K562 (cell line): ENCODE results near the gene ROBO1. TPM values are rescaled to one million over a fixed set of nuclear protein-coding genes. Genes with fewer than 3 reads are reported as not detected.

ENCODE experiments used
- ATAC-seq: fragments of 200-7000 bp; cut with Tn5 transposase; 3 replicates; pipeline ENCODE4 v1.9.1; 2020; ENCODE audit warnings: moderate library complexity
- BruUV-seq: library from RNA; stranded (reverse); fragments of 400-500 nt; replicated peaks from 2 replicates; lab custom pipeline; 2021; lab: Mats Ljungman, UMichigan
- CTCF ChIA-PET: fragments of 300-600 bp; formaldehyde crosslinking; extraction: SDS; loops from one replicate; lab custom pipeline; 2021; ENCODE audit warnings: low intra/inter-chr PET ratio; lab: Yijun Ruan, JAX
- POLR2A ChIA-PET: fragments of 300-600, 350-650 bp; sonication (Branson Sonifier 250); formaldehyde crosslinking; extraction: SDS; loops from one replicate; lab custom pipeline; 2021; ENCODE audit warnings: antibody characterized with exemption, inconsistent platforms; lab: Yijun Ruan, JAX
- DNase-seq, 4 experiments: peaks; one replicate each; pipeline versions ENCODE4 v3.0.0 to v3.0.0-alpha.2; 2011 to 2018; ENCODE audit warnings: low spot score in 3 of 4, mixed read lengths in 3 of 4; ENCODE audit errors: extremely low read depth in 1 of 4
- FAIRE-seq: peaks from 2 replicates; lab custom pipeline; 2011; peaks lifted over from hg19 to GRCh38; lab: Jason Lieb, UNC
- H2AFZ ChIP-seq: 2 replicates; pipeline ENCODE4 v1.6.0; 2011; ENCODE audit warnings: low read depth, low read length, control low read depth, inconsistent platforms
- H3K27ac ChIP-seq: fragments of 200-600 bp; 3 replicates; pipeline ENCODE4 v1.8.0; 2011; ENCODE audit warnings: low read depth, mild to moderate bottlenecking, control low read depth, inconsistent platforms, low read length, moderate library complexity, mixed read lengths; ENCODE audit errors: extremely low read depth
- H3K27me3 ChIP-seq, 2 experiments: fragments of 300-600 bp in 1 of 2; 2 replicates in 1 of 2; 3 replicates in 1 of 2; pipeline versions ENCODE4 v1.6.0 to v1.8.0; 2011; ENCODE audit warnings: inconsistent platforms in 2 of 2, low read length in 2 of 2, mild to moderate bottlenecking in 1 of 2, mixed read lengths in 1 of 2, moderate library complexity in 1 of 2; ENCODE audit not compliant: control insufficient read depth in 2 of 2, insufficient read depth in 2 of 2
- H3K36me3 ChIP-seq: fragments of 300-600 bp; 3 replicates; pipeline ENCODE4 v1.8.0; 2011; ENCODE audit warnings: mild to moderate bottlenecking, low read length, inconsistent platforms; ENCODE audit not compliant: control insufficient read depth, insufficient read depth
- H3K4me1 ChIP-seq, 2 experiments: fragments of 200-600 bp in 1 of 2; replicated peaks in 1 of 2; 2 replicates in 1 of 2; 3 replicates in 1 of 2; pipeline versions ENCODE4 v1.5.1 to v1.8.0; 2011; ENCODE audit warnings: inconsistent platforms in 2 of 2, low read length in 2 of 2, mild to moderate bottlenecking in 1 of 2, mixed read lengths in 1 of 2, moderate library complexity in 1 of 2; ENCODE audit not compliant: control insufficient read depth in 2 of 2, insufficient read depth in 2 of 2
- H3K4me2 ChIP-seq: 2 replicates; pipeline ENCODE4 v1.6.1; 2011; ENCODE audit warnings: low read length, control low read depth, inconsistent platforms, mixed read lengths; ENCODE audit not compliant: insufficient read depth
- H3K4me3 ChIP-seq: fragments of 200-600 bp; sonication (generic), shearing (Covaris generic); 2 replicates; pipeline ENCODE4 v1.5.1; 2016; ENCODE audit warnings: control low read depth, inconsistent platforms
- H3K79me2 ChIP-seq: fragments of 200-600 bp; 3 replicates; pipeline ENCODE4 v1.8.0; 2011; ENCODE audit warnings: low read length, inconsistent platforms; ENCODE audit not compliant: control insufficient read depth, insufficient read depth
- H3K9ac ChIP-seq, 2 experiments: 2 replicates each; pipeline versions ENCODE4 v1.6.0 to v1.6.1; 2011; ENCODE audit warnings: low read depth in 2 of 2, low read length in 2 of 2, control low read depth in 1 of 2, inconsistent platforms in 1 of 2, mild to moderate bottlenecking in 1 of 2, mixed read lengths in 1 of 2; ENCODE audit not compliant: insufficient read depth in 1 of 2
- H3K9me1 ChIP-seq: one replicate; pipeline ENCODE4 v1.6.0; 2011; ENCODE audit warnings: inconsistent platforms, mild to moderate bottlenecking, low read length, moderate library complexity; ENCODE audit not compliant: control insufficient read depth, insufficient read depth
- H3K9me3 ChIP-seq: replicated peaks from 2 replicates; pipeline ENCODE4 v1.5.1; 2011; ENCODE audit warnings: low read depth, low read length, inconsistent platforms; ENCODE audit not compliant: control insufficient read depth, insufficient read depth
- H4K20me1 ChIP-seq: replicated peaks from 2 replicates; pipeline ENCODE4 v1.6.1; 2011; ENCODE audit warnings: low read length, inconsistent platforms, mixed read lengths; ENCODE audit not compliant: control insufficient read depth, insufficient read depth
- CREB3L1 ChIP-seq: fragments of 450-650 bp; IDR thresholded peaks from 2 replicates; pipeline ENCODE4 v1.6.1; 2014; ENCODE audit warnings: low read depth, mild to moderate bottlenecking, moderate library complexity, borderline replicate concordance
- E2F5 ChIP-seq: sonication (generic); formaldehyde crosslinking; IDR thresholded peaks from 2 replicates; pipeline ENCODE4 v1.8.0; 2022; ENCODE audit warnings: mild to moderate bottlenecking, missing genetic modification reagents
- MCM7 ChIP-seq, 2 experiments: fragments of 450-650 bp; IDR thresholded peaks; 2 replicates each; pipeline ENCODE4 v1.6.1; 2016 to 2018
- NBN ChIP-seq: fragments of 450-650 bp; IDR thresholded peaks from 2 replicates; pipeline ENCODE4 v1.6.1; 2016; ENCODE audit warnings: low read depth, mild to moderate bottlenecking
- NR2F6 ChIP-seq: fragments of 450-650 bp; formaldehyde crosslinking; IDR thresholded peaks from 2 replicates; pipeline ENCODE4 v1.4.0; 2020; ENCODE audit warnings: mild to moderate bottlenecking
- SMAD4 ChIP-seq: fragments of 250-450 bp; sonication (Bioruptor Pico); conservative IDR thresholded peaks from 2 replicates; pipeline ENCODE4 v1.8.0; 2021; ENCODE audit warnings: inconsistent platforms, mild to moderate bottlenecking, moderate library complexity
- SRSF3 ChIP-seq: fragments of 200-400 bp; formaldehyde crosslinking; IDR thresholded peaks from 2 replicates; pipeline ENCODE4 v1.6.1; 2016; ENCODE audit warnings: mild to moderate bottlenecking, low read length, moderate library complexity; ENCODE audit not compliant: insufficient read depth
- SRSF7 ChIP-seq: fragments of 200-400 bp; formaldehyde crosslinking; optimal IDR thresholded peaks from 2 replicates; pipeline ENCODE3; 2017; ENCODE audit warnings: mild to moderate bottlenecking, low read depth, low read length
- TCF7 ChIP-seq: sonication (generic); IDR thresholded peaks from 2 replicates; pipeline ENCODE4 v1.6.1; 2016; ENCODE audit warnings: antibody characterized with exemption, borderline replicate concordance
- ZNF239 ChIP-seq: fragments of 250-450 bp; sonication (Bioruptor Pico); IDR thresholded peaks from 2 replicates; pipeline ENCODE4 v1.4.0; 2020; ENCODE audit warnings: mild to moderate bottlenecking
- ZNF586 ChIP-seq: fragments of 450-650 bp; formaldehyde crosslinking; conservative IDR thresholded peaks from 2 replicates; pipeline ENCODE4 v1.4.0; 2020; ENCODE audit warnings: mild to moderate bottlenecking, moderate library complexity
- ZNF589 ChIP-seq: fragments of 200-800 bp; sonication (Bioruptor generic); IDR thresholded peaks from 2 replicates; pipeline ENCODE4 v1.6.1; 2016; ENCODE audit warnings: low read depth, missing genetic modification characterization, missing compliant biosample characterization
- WGBS: fragments of 100-300 bp; shearing (Covaris generic); methylation state at CpG from one replicate; pipeline ENCODE4 v1.1.6; 2016; ENCODE audit warnings: low coverage, mixed read lengths; ENCODE audit not compliant: insufficient coverage; ENCODE audit errors: missing lambda C conversion rate; 5-methylcytosine and 5-hydroxymethylcytosine counted together
- in situ Hi-C: fragments of 300-500 bp; cut with MboI; formaldehyde crosslinking; loops from 4 replicates; pipeline ENCODE4 v1.15.0; 2018; ENCODE audit warnings: inconsistent platforms, mixed read lengths
- intact Hi-C: fragments of 100-400 bp; cut with micrococcal nuclease; formaldehyde crosslinking; loops from 2 replicates; pipeline ENCODE4 v1.14.2; 2022
- polyA plus RNA-seq, 8 experiments: library from polyadenylated mRNA; depleted of rRNA in 4 of 8; stranded (reverse) in 5 of 8; unstranded in 3 of 8; fragments of >200 nt; fragmentation: Nextera tagmentation in 2 of 8; fragmentation: Illumina TruSeq in 1 of 8; extraction: Ambion mirVana in 2 of 8; extraction: Trizol in 1 of 8; gene quantifications; 2 replicates each; pipeline versions ENCODE4 v1.2.1 to v1.2.3, GENCODE V29; 2011 to 2014; ENCODE audit warnings: inconsistent platforms in 1 of 8, missing spikeins in 1 of 8
- total RNA-seq, 7 experiments: library from RNA; depleted of rRNA in 6 of 7; stranded (reverse); fragments of >200 nt in 6 of 7; fragmentation: Illumina TruSeq in 2 of 7; extraction: Trizol in 2 of 7; gene quantifications; 2 replicates each; pipeline versions ENCODE4 v1.2.1 to v1.2.3, GENCODE V29; 2011 to 2021; ENCODE audit warnings: low replicate concordance in 1 of 7

ROBO1 gene
- total and polyA plus RNA-seq, 9 of the 15 experiments (the other 6 are each of a cell fraction or from before 2014, with no cell fraction given), result 0.01 to 0.53 (median 0.17) TPM; not detected in 5

GRCh38 chr3:79653266-79653830, 114.5 kb downstream of the ROBO1 start:
- Histone ChIP-seq H3K4me3 (no peak overlapping the region), H3K27ac (no peak overlapping the region), H3K4me2 (no peak overlapping the region), H3K4me1 (no peaks in the 10 kb centered on the region), H3K9me1 (no peaks in the 10 kb centered on the region), H3K36me3 (no peaks in the 10 kb centered on the region), H4K20me1 (no peaks in the 10 kb centered on the region), H3K27me3 (no peaks in the 10 kb centered on the region), H2AFZ (no peak overlapping the region), H3K9me3 (no peaks in the 10 kb centered on the region), H3K79me2 (no peaks in the 10 kb centered on the region), H3K9ac (no peak overlapping the region)
- no peak for FAIRE-seq
- no peak for DNase-seq
- ChIA-PET POLR2A (no interaction called here), CTCF (no interaction called here)
- in situ Hi-C loops, result no loop called here
- intact Hi-C loops, result no loop called here
- TF ChIP-seq TCF7, result no peak
- no peak for ATAC-seq
- BruUV-seq, result no TSS peak
- 2% methylated on average over 4 of the region's 4 CpGs for WGBS

- Histone ChIP-seq H3K79me2 (no peaks in the 10 kb centered on the region), H3K27ac (no peak overlapping the region), H3K9ac (no peak overlapping the region), H3K36me3 (no peaks in the 10 kb centered on the region), H3K27me3 (no peaks in the 10 kb centered on the region), H3K9me3 (no peaks in the 10 kb centered on the region), H2AFZ (no peak overlapping the region), H3K4me2 (no peak overlapping the region), H3K4me1 (no peaks in the 10 kb centered on the region), H3K4me3 (no peak overlapping the region), H4K20me1 (no peaks in the 10 kb centered on the region), H3K9me1 (no peaks in the 10 kb centered on the region)
- in situ Hi-C loops (no loop called here), intact Hi-C loops (no loop called here)
- FAIRE-seq, result no peak
- DNase-seq, result no peak
- POLR2A ChIA-PET, result no interaction called here
- 0% methylated on average over 7 of the region's 7 CpGs for WGBS
- no peak for ATAC-seq
- BruUV-seq, result no TSS peak
- CTCF ChIA-PET, result no interaction called here
- TF ChIP-seq ZNF589 (CRISPR knock-in tag) (no peak), NR2F6 (CRISPR knock-in tag) (no peak), SMAD4 (CRISPR knock-in tag) (no peak), ZNF586 (CRISPR knock-in tag) (no peak), NBN (no peak), MCM7 (IDR thresholded peaks at IDR 0.05) (no peak), ZNF239 (CRISPR knock-in tag) (no peak), E2F5 (CRISPR knock-in tag) (no peak), SRSF7 (no peak), CREB3L1 (no peak), SRSF3 (no peak)
Measured at GRCh38 chr3:79651536-79652065, 116.2 kb downstream of the ROBO1 start.
